Hepatocyte (in vitro differentiated cells): ENCODE results near the gene ZNF695. TPM values are rescaled to one million over a fixed set of nuclear protein-coding genes. Genes with fewer than 3 reads are reported as not detected.
"Not testable (repeated sequence)": the region's sequence is repeated elsewhere in the genome, so short reads cannot be mapped to it uniquely, and the experiment has no call there.

ENCODE experiments used
- DNase-seq: peaks from one replicate; pipeline ENCODE4 v3.0.0-alpha.2; 2016; ENCODE audit warnings: low spot score
- H2AFZ ChIP-seq: fragments of 200-600 bp; sonication (generic); 2 replicates; pipeline ENCODE4 v1.6.0; 2016; ENCODE audit warnings: antibody characterized with exemption, mild to moderate bottlenecking
- H3K27ac ChIP-seq: fragments of 200-600 bp; sonication (generic); 2 replicates; pipeline ENCODE4 v1.5.1; 2016; ENCODE audit warnings: mild to moderate bottlenecking
- H3K27me3 ChIP-seq: fragments of 200-600 bp; sonication (generic); 2 replicates; pipeline ENCODE4 v1.6.1; 2016
- H3K36me3 ChIP-seq: fragments of 200-600 bp; sonication (generic); replicated peaks from 2 replicates; pipeline ENCODE4 v1.5.1; 2016; ENCODE audit warnings: low read depth; ENCODE audit not compliant: insufficient read depth
- H3K4me1 ChIP-seq: fragments of 200-600 bp; sonication (generic); 2 replicates; pipeline ENCODE4 v1.5.1; 2016; ENCODE audit warnings: mild to moderate bottlenecking, moderate library complexity; ENCODE audit not compliant: insufficient read depth
- H3K4me2 ChIP-seq: fragments of 200-600 bp; sonication (generic); 2 replicates; pipeline ENCODE4 v1.6.0; 2016
- H3K4me3 ChIP-seq: fragments of 200-600 bp; sonication (generic); 2 replicates; pipeline ENCODE4 v1.5.1; 2016; ENCODE audit warnings: mild to moderate bottlenecking
- H3K79me2 ChIP-seq: fragments of 200-600 bp; sonication (generic); 2 replicates; pipeline ENCODE4 v1.6.0; 2017; ENCODE audit warnings: mild to moderate bottlenecking
- H3K9me2 ChIP-seq: fragments of 200-600 bp; sonication (generic); replicated peaks from 2 replicates; pipeline ENCODE4 v1.6.0; 2017; ENCODE audit warnings: mild to moderate bottlenecking; ENCODE audit not compliant: insufficient read depth
- H3K9me3 ChIP-seq: fragments of 200-600 bp; sonication (generic); 2 replicates; pipeline ENCODE4 v1.5.1; 2016; ENCODE audit warnings: low read depth, mild to moderate bottlenecking
- H4K20me1 ChIP-seq: fragments of 200-600 bp; sonication (generic); 2 replicates; pipeline ENCODE4 v1.6.0; 2016; ENCODE audit warnings: mild to moderate bottlenecking; ENCODE audit not compliant: insufficient read depth, poor library complexity, severe bottlenecking
- EZH2 ChIP-seq: fragments of 200-600 bp; sonication (generic); IDR thresholded peaks from 2 replicates; pipeline ENCODE4 v1.6.1; 2016; ENCODE audit warnings: antibody characterized with exemption, mild to moderate bottlenecking, borderline replicate concordance
- EZH2phosphoT487 ChIP-seq: fragments of 200-600 bp; sonication (generic); IDR thresholded peaks from one replicate; pipeline ENCODE4 v1.6.1; 2018; ENCODE audit warnings: antibody characterized with exemption, mild to moderate bottlenecking, low read depth, moderate library complexity; ENCODE audit not compliant: unreplicated experiment, severe bottlenecking
- WGBS: methylation state at CpG from one replicate; pipeline ENCODE4 v1.1.6; 2016; ENCODE audit warnings: low lambda C conversion rate; ENCODE audit errors: missing lambda C conversion rate; 5-methylcytosine and 5-hydroxymethylcytosine counted together
- polyA plus RNA-seq: library from polyadenylated mRNA; unstranded; fragments of >200 nt; fragmentation: Nextera tagmentation; extraction: Ambion mirVana; gene quantifications from 2 replicates; pipeline ENCODE4 v1.2.1, GENCODE V29; 2016
- total RNA-seq: library from RNA; depleted of rRNA; stranded (reverse); fragments of >200 nt; gene quantifications from 2 replicates; pipeline ENCODE4 v1.2.3, GENCODE V29; 2014
- TF ChIP-seq, protein P1 (sequence below): fragments of 200-600 bp; sonication (generic); IDR thresholded peaks from 2 replicates; pipeline ENCODE4 v1.5.1; 2016; ENCODE audit warnings: antibody characterized with exemption, mild to moderate bottlenecking; ENCODE audit not compliant: poor library complexity

Gene ZNF695
- total and polyA plus RNA-seq, 2 experiments from 2014 or later: 1.5 to 2.0 TPM

DNA sequence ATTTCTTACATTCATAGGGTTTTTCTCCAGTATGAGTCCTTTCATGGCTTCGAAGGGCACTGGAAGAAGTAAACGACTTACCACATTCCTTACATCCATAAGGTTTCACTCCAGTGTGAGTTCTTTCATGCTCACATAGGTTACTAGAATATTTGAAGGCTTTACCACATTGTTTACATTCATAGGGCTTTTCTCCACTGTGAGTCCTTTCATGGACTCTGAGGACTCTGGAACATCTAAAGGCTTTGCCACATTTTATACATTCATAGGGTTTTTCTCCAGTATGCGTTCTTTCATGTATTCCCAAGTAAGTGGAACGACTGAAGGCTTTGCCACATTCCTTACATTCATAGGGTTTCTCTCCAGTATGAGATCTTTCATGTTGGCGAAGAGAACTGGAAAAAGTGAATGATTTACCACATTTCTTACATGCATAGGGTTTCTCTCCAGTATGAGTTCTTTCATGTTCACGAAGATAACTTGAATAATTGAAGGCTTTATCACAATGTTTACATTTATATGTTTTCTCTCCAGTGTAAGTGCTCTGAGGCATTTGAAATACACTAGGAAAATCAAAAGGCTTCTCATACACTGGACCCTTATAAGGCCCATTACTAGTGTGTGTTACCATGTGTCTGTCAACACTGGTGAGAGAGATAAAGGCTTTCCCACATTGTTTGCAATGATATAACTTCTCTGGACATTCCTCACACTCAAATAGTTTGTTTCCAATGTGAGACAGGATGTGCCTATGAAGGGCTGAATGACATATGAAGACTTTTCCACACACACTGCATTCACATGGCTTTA lies 29.9 kb upstream of the ZNF695 start:
- peaks cover 54% of the 10 kb centered on the region for H3K9me3 ChIP-seq
- H3K9me2 ChIP-seq: no peaks in the 10 kb centered on the region
- H3K36me3 ChIP-seq: peaks cover 12% of the 10 kb centered on the region
- H4K20me1 ChIP-seq: no peaks in the 10 kb centered on the region
- H3K27ac ChIP-seq: no peak overlapping the region
- no peak overlapping the region for H2AFZ ChIP-seq
- 99% methylated on average over 6 of the region's 6 CpGs for WGBS
- no peak overlapping the region for H3K4me3 ChIP-seq
- no peaks in the 10 kb centered on the region for H3K27me3 ChIP-seq
- no peak for TF ChIP-seq EZH2phosphoT487
- no peak for TF ChIP-seq EZH2
- TF ChIP-seq, protein P1, sequence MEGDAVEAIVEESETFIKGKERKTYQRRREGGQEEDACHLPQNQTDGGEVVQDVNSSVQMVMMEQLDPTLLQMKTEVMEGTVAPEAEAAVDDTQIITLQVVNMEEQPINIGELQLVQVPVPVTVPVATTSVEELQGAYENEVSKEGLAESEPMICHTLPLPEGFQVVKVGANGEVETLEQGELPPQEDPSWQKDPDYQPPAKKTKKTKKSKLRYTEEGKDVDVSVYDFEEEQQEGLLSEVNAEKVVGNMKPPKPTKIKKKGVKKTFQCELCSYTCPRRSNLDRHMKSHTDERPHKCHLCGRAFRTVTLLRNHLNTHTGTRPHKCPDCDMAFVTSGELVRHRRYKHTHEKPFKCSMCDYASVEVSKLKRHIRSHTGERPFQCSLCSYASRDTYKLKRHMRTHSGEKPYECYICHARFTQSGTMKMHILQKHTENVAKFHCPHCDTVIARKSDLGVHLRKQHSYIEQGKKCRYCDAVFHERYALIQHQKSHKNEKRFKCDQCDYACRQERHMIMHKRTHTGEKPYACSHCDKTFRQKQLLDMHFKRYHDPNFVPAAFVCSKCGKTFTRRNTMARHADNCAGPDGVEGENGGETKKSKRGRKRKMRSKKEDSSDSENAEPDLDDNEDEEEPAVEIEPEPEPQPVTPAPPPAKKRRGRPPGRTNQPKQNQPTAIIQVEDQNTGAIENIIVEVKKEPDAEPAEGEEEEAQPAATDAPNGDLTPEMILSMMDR: no peak
- DNase-seq: no peak
- H3K79me2 ChIP-seq: peaks cover 27% of the 10 kb centered on the region
- no peaks in the 10 kb centered on the region for H3K4me1 ChIP-seq
- no peak overlapping the region for H3K4me2 ChIP-seq

DNA sequence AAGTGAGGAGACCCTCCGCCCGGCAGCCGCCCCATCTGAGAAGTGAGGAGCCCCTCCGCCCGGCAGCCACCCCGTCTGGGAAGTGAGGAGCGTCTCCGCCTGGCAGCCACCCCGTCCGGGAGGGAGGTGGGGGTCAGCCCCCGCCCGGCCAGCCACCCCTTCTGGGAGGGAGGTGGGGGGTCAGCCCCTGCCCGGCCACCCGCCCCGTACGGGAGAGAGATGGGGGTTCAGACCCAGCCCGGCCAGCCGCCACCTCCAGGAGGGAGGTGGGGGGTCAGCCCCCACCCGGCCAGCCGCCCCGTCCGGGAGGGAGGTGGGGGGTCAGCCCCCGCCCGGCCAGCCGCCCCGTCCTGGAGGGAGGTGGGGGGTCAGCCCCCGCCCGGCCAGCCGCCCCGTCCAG lies 24.4 kb upstream of the ZNF695 start:
- not testable (repeated sequence) for H3K36me3 ChIP-seq, H3K4me3 ChIP-seq, H3K27me3 ChIP-seq, H3K4me2 ChIP-seq, H3K79me2 ChIP-seq, DNase-seq, H3K4me1 ChIP-seq, H2AFZ ChIP-seq, H3K27ac ChIP-seq, H3K9me2 ChIP-seq, H4K20me1 ChIP-seq
- peaks cover 24% of the 10 kb centered on the region for H3K9me3 ChIP-seq
- no CpG with 5 or more reads among the region's 30 CpGs for WGBS

DNA sequence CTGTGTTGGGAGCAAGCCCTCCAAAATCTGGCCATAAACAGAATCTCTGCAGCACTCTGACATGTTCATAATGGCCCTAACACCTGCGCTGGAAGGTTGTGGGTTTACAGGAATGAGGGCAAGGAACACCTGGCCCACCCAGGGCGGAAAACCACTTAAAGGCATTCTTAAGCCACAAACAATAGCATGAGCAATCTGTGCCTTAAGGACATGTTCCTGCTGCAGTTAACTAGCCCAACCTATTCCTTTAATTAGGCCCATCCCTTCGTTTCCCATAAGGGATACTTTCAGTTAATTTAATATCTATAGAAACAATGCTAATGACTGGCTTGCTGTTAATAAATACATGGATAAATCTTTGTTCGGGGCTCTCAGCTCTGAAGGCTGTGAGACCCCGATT lies 16.8 kb upstream of the ZNF695 start:
- WGBS: 83% methylated on average over 5 of the region's 5 CpGs
- not testable (repeated sequence) for H3K4me1 ChIP-seq, DNase-seq, H3K79me2 ChIP-seq, H3K9me2 ChIP-seq, H4K20me1 ChIP-seq, H3K27me3 ChIP-seq, H2AFZ ChIP-seq, H3K4me2 ChIP-seq, H3K4me3 ChIP-seq, H3K9me3 ChIP-seq, H3K36me3 ChIP-seq, H3K27ac ChIP-seq

DNA sequence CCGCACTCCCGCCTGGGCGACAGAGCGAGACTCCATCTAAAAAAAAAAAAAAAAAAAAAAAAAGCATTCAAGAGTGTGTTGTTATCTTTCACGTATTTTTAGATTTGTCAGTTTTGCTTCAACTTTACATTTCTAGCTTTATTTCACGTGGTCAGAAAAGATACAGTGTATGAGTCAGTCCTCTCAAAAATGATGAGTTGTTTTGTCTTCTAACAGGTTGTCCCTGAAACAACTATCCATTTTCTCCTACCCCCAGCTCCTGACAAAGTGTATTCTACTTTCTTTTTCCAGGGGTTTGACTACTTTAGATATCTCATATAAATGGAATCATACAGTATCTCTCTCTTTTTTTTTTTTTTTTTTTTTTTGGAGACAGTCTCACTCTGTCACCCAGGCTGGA lies 5.5 kb upstream of the ZNF695 start:
- TF ChIP-seq, protein P1: no peak
- TF ChIP-seq EZH2phosphoT487 (no peak), EZH2 (no peak)
- Histone ChIP-seq H3K36me3 (no peaks in the 10 kb centered on the region), H2AFZ (no peak overlapping the region), H4K20me1 (no peaks in the 10 kb centered on the region), H3K9me3 (no peaks in the 10 kb centered on the region), H3K9me2 (no peaks in the 10 kb centered on the region), H3K4me3 (no peak overlapping the region), H3K79me2 (no peaks in the 10 kb centered on the region), H3K27me3 (no peaks in the 10 kb centered on the region), H3K27ac (no peak overlapping the region), H3K4me2 (no peak overlapping the region), H3K4me1 (no peaks in the 10 kb centered on the region)
- no peak for DNase-seq
- 95% methylated on average over 5 of the region's 6 CpGs for WGBS
